Measurements from ENCODE around the gene POLA1. TPM values are rescaled to one million over a fixed set of nuclear protein-coding genes. Genes with fewer than 3 reads are reported as not detected.

Gene POLA1
- total RNA-seq, 1 donor from 2014 or later, result 38.3 TPM

DNA sequence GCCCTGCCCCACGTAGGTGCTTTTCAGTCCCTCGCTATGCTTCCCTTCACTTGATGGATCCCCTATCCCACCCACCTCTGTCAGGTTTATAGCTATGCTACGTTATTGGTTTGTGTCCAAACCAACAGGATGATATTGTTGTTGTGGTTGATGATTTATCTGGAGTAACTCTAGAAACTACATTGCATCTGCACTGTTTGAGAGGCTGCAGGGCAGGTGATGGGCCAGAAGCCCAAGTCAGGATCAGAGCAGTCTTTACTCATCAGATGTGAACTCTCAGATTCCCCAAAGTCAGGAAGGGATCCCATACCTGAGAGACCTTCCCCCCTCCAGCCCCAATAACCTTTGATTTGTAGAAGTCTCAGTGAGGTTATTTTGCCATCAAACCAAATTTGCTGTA is 287.3 kb downstream of the POLA1 start:
- DNase-seq (ENCODE audit: low spot score), result no peak
- H3K27ac Mint-ChIP-seq, result no peak overlapping the region
- intact Hi-C loops (cut with micrococcal nuclease), result no loop called here
- H3K36me3 Mint-ChIP-seq (ENCODE audit: low read depth), result no peaks in the 10 kb centered on the region
- H3K27me3 Mint-ChIP-seq (ENCODE audit: insufficient read depth), result no peaks in the 10 kb centered on the region
- no peaks in the 10 kb centered on the region for H3K4me1 Mint-ChIP-seq (ENCODE audit: low read depth)
- no peak overlapping the region for H3K4me3 Mint-ChIP-seq
- no peaks in the 10 kb centered on the region for H3K9me3 Mint-ChIP-seq

DNA sequence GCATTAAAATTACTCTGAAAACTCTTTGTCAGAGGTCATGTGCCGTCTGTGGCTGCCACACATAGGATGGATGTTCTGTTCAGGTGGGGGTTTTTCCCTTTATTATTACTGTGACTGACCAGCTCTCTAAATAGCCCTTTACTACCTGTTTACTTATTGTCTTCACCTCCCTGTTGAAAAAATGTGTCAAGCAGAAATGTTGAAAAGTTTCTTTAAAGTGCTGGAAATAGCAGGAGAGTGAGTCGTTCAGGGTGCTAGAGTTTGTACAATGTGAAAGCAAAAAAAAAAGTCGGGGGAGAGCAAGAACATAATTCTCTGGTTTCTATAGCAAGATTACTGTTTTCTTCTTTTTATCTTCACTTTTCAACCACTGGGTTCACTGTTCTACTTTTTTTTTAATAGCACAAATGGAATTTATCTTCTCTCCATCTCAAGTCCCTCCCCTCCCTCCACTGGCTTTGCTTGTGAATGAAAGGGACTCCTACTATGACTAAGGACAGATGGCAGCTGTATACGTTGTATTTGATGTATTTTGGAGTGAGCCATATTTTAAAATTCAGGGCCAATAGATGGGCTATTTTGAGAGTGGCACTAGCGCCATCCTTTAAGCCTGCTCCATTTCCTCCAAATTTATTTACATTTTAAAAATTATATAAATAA is 288.7 kb downstream of the POLA1 start:
- Mint-ChIP-seq H3K36me3 (ENCODE audit: low read depth) (peaks cover 2% of the 10 kb centered on the region), H3K4me1 (ENCODE audit: low read depth) (no peaks in the 10 kb centered on the region), H3K27ac (no peak overlapping the region), H3K27me3 (ENCODE audit: insufficient read depth) (no peaks in the 10 kb centered on the region), H3K4me3 (no peak overlapping the region), H3K9me3 (no peaks in the 10 kb centered on the region)
- DNase-seq (ENCODE audit: low spot score), result no peak
- intact Hi-C loops (cut with micrococcal nuclease), result no loop called here

DNA sequence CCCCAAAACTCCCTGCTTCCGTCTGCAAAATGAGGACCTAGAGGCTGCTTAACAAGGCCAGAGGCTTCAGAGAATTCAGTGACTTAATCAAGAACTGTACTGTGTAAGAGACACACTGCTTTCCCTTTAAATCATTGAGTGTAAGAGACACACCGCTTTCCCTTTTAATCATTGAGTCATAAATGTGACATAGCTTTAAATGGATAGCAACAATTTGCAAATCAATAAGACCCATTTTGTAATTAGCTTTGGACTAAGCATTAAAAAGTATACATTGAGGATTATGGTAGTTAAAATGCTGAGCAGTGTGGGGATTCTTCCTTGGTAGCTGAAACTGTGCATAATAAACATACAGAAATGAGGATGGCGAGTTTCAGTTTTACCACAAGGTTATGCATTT is 290.2 kb downstream of the POLA1 start:
- Mint-ChIP-seq H3K36me3 (ENCODE audit: low read depth) (peaks cover 2% of the 10 kb centered on the region), H3K27ac (no peak overlapping the region), H3K4me1 (ENCODE audit: low read depth) (no peaks in the 10 kb centered on the region), H3K27me3 (ENCODE audit: insufficient read depth) (no peaks in the 10 kb centered on the region), H3K9me3 (no peaks in the 10 kb centered on the region), H3K4me3 (no peak overlapping the region)
- intact Hi-C loops (cut with micrococcal nuclease), result no loop called here
- no peak for DNase-seq (ENCODE audit: low spot score)

DNA sequence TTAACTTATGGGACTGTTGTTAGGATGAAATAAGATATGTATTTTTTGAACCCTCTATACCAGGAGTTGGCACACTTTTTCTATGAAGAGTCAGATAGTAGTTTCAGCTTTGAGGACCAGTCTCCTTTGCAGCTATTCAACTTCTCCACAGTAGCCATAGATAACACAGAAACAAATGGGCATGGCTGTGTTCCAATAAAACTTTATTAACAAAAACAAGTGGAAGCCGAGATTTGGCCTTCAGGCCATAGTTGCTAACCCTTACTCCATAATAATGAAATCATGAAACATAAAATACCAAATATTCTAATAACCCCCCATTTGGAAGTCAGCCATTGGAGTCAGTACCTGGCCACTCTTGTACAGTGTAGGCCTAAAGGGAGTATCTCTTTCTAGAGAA is 291.4 kb downstream of the POLA1 start:
- Mint-ChIP-seq H3K36me3 (ENCODE audit: low read depth) (peaks cover 2% of the 10 kb centered on the region), H3K4me3 (no peak overlapping the region), H3K9me3 (no peaks in the 10 kb centered on the region), H3K27me3 (ENCODE audit: insufficient read depth) (no peaks in the 10 kb centered on the region), H3K4me1 (ENCODE audit: low read depth) (no peaks in the 10 kb centered on the region), H3K27ac (no peak overlapping the region)
- DNase-seq (ENCODE audit: low spot score), result no peak
- intact Hi-C loops (cut with micrococcal nuclease), result no loop called here

DNA sequence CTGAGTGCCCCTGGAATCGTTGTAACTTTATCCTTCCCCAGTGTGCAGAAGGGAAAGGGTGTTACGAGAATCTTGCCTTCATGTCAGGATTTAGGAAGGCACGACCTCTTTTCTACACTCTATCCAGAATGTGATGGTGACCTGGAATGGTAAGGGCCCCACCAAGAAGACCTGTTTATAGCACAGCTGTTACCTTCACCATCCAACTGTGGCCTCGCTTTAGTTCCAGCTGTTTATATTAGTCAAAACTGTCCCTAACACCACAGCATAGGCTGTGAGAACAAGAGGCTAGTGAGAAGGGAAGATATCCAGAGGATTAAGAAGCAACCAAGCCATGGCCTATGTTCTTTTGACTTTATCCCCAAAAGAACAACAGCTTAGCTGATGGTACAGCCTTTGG is 294.0 kb downstream of the POLA1 start:
- Mint-ChIP-seq H3K36me3 (ENCODE audit: low read depth) (peaks cover 5% of the 10 kb centered on the region), H3K27ac (no peak overlapping the region), H3K4me3 (no peak overlapping the region), H3K4me1 (ENCODE audit: low read depth) (no peaks in the 10 kb centered on the region), H3K9me3 (no peaks in the 10 kb centered on the region), H3K27me3 (ENCODE audit: insufficient read depth) (no peaks in the 10 kb centered on the region)
- intact Hi-C loops (cut with micrococcal nuclease), result no loop called here
- no peak for DNase-seq (ENCODE audit: low spot score)

DNA sequence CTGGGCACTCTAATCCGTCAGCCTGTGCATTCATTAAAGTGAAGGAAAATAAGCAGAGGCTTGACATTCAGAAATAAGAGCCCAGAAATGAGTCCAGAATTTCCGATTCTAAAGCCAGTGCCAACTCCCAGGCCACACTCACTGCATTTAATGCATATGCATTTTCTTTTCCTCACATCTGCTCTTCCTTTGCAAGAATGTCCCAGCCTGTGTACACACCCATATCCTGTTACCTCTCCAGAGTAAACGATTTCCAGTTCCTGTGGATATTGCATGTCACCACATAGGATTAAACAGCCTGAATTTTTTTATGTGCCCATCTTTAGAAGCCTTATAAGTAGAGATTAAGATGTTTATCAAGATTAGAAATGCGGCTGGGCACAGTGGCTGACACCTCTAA is 294.6 kb downstream of the POLA1 start:
- peaks cover 5% of the 10 kb centered on the region for H3K36me3 Mint-ChIP-seq (ENCODE audit: low read depth)
- intact Hi-C loops (cut with micrococcal nuclease), result no loop called here
- H3K9me3 Mint-ChIP-seq, result no peaks in the 10 kb centered on the region
- H3K27ac Mint-ChIP-seq, result no peak overlapping the region
- no peak overlapping the region for H3K4me3 Mint-ChIP-seq
- no peaks in the 10 kb centered on the region for H3K4me1 Mint-ChIP-seq (ENCODE audit: low read depth)
- no peaks in the 10 kb centered on the region for H3K27me3 Mint-ChIP-seq (ENCODE audit: insufficient read depth)
- no peak for DNase-seq (ENCODE audit: low spot score)

DNA sequence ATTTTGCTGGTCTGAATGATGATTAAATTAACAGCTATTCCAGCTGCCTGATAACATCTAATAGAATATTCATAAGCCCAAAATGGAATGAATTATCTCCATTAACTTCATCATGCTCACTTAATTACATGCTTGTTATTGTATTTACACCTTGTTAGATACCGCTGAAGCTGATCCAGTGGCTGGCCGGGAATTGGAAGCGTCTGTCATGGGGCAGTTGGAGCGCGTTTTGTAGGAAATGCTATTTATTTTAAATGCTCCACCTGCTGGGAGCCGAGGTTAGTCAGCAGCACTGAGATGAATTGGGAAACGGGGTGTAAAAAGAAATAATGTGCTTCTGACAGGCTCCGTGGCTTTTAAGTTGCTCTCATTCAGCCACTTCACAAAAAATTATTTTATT is 296.8 kb downstream of the POLA1 start:
- no peak for DNase-seq (ENCODE audit: low spot score)
- H3K4me3 Mint-ChIP-seq, result no peak overlapping the region
- no peaks in the 10 kb centered on the region for H3K4me1 Mint-ChIP-seq (ENCODE audit: low read depth)
- peak overlapping the region; percentile 34 for H3K27ac Mint-ChIP-seq
- intact Hi-C loops (cut with micrococcal nuclease), result no loop called here
- H3K27me3 Mint-ChIP-seq (ENCODE audit: insufficient read depth), result no peaks in the 10 kb centered on the region
- peaks cover 5% of the 10 kb centered on the region for H3K36me3 Mint-ChIP-seq (ENCODE audit: low read depth)
- H3K9me3 Mint-ChIP-seq, result no peaks in the 10 kb centered on the region

DNA sequence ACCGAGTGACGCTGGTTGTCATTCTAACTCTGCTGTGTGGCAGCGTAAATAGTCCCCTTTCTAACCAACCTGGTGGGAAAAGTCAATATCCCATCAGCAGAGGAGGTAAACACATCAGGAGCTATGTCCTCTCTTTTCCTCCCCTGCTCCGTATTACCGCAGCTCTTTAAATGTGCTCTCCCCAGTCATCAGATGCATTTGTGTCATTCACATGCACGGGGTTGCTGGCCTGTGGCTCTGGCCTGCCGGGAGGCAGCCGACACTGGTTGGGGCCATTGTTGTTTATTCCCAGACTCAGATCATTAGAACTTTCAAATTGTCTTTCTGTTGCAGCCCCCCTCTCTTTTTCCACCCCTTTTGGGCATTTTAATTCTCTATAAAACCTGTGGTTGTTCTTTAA is 300.2 kb downstream of the POLA1 start:
- intact Hi-C loops (cut with micrococcal nuclease), result no loop called here
- H3K4me1 Mint-ChIP-seq (ENCODE audit: low read depth), result no peaks in the 10 kb centered on the region
- H3K36me3 Mint-ChIP-seq (ENCODE audit: low read depth), result peaks cover 4% of the 10 kb centered on the region
- no peak for DNase-seq (ENCODE audit: low spot score)
- H3K4me3 Mint-ChIP-seq, result no peak overlapping the region
- H3K9me3 Mint-ChIP-seq, result no peaks in the 10 kb centered on the region
- H3K27ac Mint-ChIP-seq, result no peak overlapping the region
- no peaks in the 10 kb centered on the region for H3K27me3 Mint-ChIP-seq (ENCODE audit: insufficient read depth)

DNA sequence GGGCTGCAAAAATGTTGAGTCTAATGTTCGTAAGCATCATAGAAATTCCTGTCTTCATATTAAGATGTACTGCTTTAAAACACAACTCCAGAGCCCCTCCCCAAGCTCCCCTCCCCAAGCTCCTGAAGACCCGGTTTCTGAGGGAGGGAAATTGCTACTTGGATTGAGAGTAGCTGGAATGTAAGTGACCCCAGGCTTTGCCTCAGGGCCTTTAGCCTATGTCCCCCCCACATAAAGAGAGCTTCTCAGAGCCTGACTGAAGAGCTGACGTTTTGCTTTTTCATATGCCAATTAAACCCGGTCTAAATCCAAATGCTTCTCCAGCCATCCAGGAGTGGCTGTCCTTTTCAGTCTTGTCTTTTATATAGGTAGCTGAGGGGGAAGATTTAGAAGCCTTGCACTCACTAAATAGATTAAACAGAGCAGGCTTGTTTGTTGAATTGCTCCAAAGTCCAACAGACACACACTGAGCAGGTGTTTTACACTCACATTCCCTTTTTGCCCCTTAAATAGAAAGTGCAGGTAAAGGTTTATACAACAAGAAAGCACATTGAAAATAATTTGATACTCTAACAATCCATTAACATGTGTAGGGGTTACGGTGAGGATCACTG is 302.5 kb downstream of the POLA1 start:
- no peaks in the 10 kb centered on the region for H3K27me3 Mint-ChIP-seq (ENCODE audit: insufficient read depth)
- intact Hi-C loops (cut with micrococcal nuclease), result no loop called here
- H3K27ac Mint-ChIP-seq, result no peak overlapping the region
- no peak overlapping the region for H3K4me3 Mint-ChIP-seq
- no peaks in the 10 kb centered on the region for H3K9me3 Mint-ChIP-seq
- peaks cover 1% of the 10 kb centered on the region for H3K36me3 Mint-ChIP-seq (ENCODE audit: low read depth)
- no peak for DNase-seq (ENCODE audit: low spot score)
- H3K4me1 Mint-ChIP-seq (ENCODE audit: low read depth), result no peaks in the 10 kb centered on the region

DNA sequence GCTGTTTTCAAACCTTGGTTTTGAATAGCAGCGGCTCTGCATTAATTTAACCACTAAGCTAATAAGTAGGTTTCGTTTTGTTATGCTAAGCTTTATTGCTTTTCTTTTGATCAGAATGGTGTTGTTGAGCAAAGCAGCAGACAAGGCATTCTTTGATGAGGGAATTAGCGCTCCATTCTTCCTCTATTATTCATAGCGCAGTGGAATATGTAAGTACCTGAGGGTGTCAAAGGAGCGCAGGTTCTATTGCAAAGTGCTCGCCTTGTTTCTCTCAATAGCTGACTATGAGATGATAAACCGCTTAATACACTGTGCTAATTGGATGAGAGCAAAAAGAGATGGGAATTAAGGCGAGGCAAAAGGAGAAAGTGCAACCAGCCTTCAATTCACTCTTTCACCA is 305.8 kb downstream of the POLA1 start:
- no peaks in the 10 kb centered on the region for H3K4me1 Mint-ChIP-seq (ENCODE audit: low read depth)
- H3K9me3 Mint-ChIP-seq, result no peaks in the 10 kb centered on the region
- H3K4me3 Mint-ChIP-seq, result no peak overlapping the region
- H3K36me3 Mint-ChIP-seq (ENCODE audit: low read depth), result peaks cover 1% of the 10 kb centered on the region
- peaks cover 14% of the 10 kb centered on the region for H3K27me3 Mint-ChIP-seq (ENCODE audit: insufficient read depth)
- no peak overlapping the region for H3K27ac Mint-ChIP-seq
- intact Hi-C loops (cut with micrococcal nuclease), result no loop called here
- no peak for DNase-seq (ENCODE audit: low spot score)

DNA sequence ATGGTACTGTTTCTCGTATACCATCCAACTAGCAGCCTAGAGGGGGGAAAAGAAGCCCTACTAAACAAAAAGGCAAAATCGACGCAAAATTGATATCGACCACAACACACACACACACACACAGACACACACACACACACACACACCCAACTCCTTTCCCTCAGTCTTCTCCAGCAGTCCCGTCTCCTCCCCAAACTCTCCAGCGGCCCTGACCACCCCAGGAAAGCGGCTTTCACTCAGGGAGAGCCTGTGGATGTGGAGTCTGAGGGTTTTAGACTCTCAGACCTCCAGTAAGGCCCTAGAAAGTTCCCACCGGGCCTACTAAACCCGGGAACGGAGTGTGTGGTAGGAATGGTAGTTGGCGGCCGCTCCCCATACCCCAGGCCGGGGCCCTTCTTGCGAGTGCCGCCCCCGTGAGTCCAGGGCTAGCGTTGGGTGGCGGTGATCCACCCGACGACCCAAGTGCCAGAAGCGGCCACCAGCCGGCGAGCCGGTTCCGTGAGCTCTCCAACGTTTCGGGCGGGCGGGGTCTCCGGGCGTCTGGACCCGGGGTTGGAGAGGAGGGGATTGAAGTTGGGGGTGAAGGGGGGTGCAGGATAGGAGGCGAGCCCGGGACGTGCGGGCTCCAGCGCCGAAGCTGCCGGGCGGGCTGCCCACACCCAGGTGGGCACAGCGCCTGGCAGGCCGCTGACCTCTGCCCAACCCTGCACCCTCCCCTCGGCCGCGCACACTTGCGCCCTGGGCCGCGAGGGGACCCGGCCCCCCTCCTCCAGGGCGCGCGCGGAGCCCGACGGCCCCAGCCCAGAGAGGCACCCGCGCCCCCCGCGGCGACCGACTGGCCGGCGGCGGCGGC is 308.3 kb downstream of the POLA1 start:
- Mint-ChIP-seq H3K36me3 (ENCODE audit: low read depth) (peaks cover 1% of the 10 kb centered on the region), H3K27me3 (ENCODE audit: insufficient read depth) (peaks cover 25% of the 10 kb centered on the region), H3K9me3 (no peaks in the 10 kb centered on the region), H3K27ac (no peak overlapping the region), H3K4me3 (no peak overlapping the region), H3K4me1 (ENCODE audit: low read depth) (no peaks in the 10 kb centered on the region)
- no peak for DNase-seq (ENCODE audit: low spot score)
- intact Hi-C loops (cut with micrococcal nuclease), result loop anchor here (5.0 to 10.0 kb wide), 2 partner anchors 165 to 247 kb away; no protein-coding TSS in a partner anchor

DNA sequence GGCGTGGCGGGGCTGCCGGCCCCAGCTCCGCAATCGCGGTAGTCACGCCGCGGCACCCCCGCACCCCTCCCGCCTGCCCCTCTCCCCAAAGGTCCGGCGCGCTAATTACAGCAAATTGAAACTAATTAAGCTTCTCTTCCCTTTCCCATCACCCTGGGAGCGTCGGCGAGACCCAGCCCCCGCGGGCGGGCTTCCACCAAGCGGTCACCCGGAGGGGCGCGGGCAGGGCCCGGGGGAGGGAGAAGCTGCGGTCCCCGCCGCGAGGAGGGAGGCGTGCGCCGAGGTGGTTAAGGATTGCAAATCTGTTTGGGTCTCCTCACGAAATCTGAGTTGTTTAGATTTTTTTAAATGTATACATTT is 308.9 kb downstream of the POLA1 start:
- Mint-ChIP-seq H3K27me3 (ENCODE audit: insufficient read depth) (peaks cover 26% of the 10 kb centered on the region), H3K27ac (no peak overlapping the region), H3K36me3 (ENCODE audit: low read depth) (peaks cover 1% of the 10 kb centered on the region), H3K4me1 (ENCODE audit: low read depth) (no peaks in the 10 kb centered on the region), H3K9me3 (no peaks in the 10 kb centered on the region), H3K4me3 (peak overlapping the region; percentile 85)
- intact Hi-C loops (cut with micrococcal nuclease), result loop anchor here (5.0 to 10.0 kb wide), 2 partner anchors 165 to 248 kb away; no protein-coding TSS in a partner anchor
- no peak for DNase-seq (ENCODE audit: low spot score)

Measured in activated T-helper 1 cell treated with anti-CD3 and anti-CD28 coated beads, Interleukin-12 subunit alpha, Interleukin-12 subunit beta, Interleukin-2, Interleukin-4 antibody, amounts not matched to agents 30 ng/mL and 10 ng/mL and 1 ng/mL, durations not matched to agents 14 hours and 24 hours and 36 hours (primary cell).